NCI-H345 (cell line): ENCODE measurements around the gene SH2D2A.
A peak's percentile ranks its signal among the peaks of the same experiment; 100 is the strongest.

Source experiments
- DNase-seq: peaks from one replicate; lab custom pipeline; 2025; lab: John Stamatoyannopoulos, UW

The SH2D2A gene

GRCh38 chr1:156803086-156803851, 13.4 kb downstream of the SH2D2A start:
- no peak for DNase-seq

- DNase-seq, result no peak
Observed at GRCh38 chr1:156802421-156802935, 14.2 kb downstream of the SH2D2A start.

- DNase-seq, result no peak
Observed at GRCh38 chr1:156801409-156802121, 15.1 kb downstream of the SH2D2A start.

GRCh38 chr1:156797212-156797871, 19.3 kb downstream of the SH2D2A start:
- peak; percentile 35 for DNase-seq

GRCh38 chr1:156796340-156797097, 20.1 kb downstream of the SH2D2A start:
- DNase-seq, result no peak

- no peak for DNase-seq
Observed at GRCh38 chr1:156795787-156796186, 20.9 kb downstream of the SH2D2A start.

- no peak for DNase-seq
Observed at GRCh38 chr1:156795374-156795733, 21.3 kb downstream of the SH2D2A start.

- no peak for DNase-seq
Observed at GRCh38 chr1:156794506-156795373, 21.9 kb downstream of the SH2D2A start.

GRCh38 chr1:156789621-156790318, 26.9 kb downstream of the SH2D2A start:
- DNase-seq, result no peak

- DNase-seq, result no peak
Observed at GRCh38 chr1:156788136-156788535, 28.5 kb downstream of the SH2D2A start.

GRCh38 chr1:156786640-156787039, 30.0 kb downstream of the SH2D2A start:
- no peak for DNase-seq

- DNase-seq, result no peak
Observed at GRCh38 chr1:156785458-156785857, 31.2 kb downstream of the SH2D2A start.

GRCh38 chr1:156781585-156782186, 35.0 kb downstream of the SH2D2A start:
- DNase-seq, result no peak

- no peak for DNase-seq
Observed at GRCh38 chr1:156777573-156777972, 39.1 kb downstream of the SH2D2A start.

GRCh38 chr1:156776942-156777341, 39.7 kb downstream of the SH2D2A start:
- no peak for DNase-seq

- DNase-seq, result no peak
Observed at GRCh38 chr1:156775799-156776198, 40.8 kb downstream of the SH2D2A start.

GRCh38 chr1:156773607-156774006, 43.0 kb downstream of the SH2D2A start:
- no peak for DNase-seq

- no peak for DNase-seq
Observed at GRCh38 chr1:156772728-156773497, 43.7 kb downstream of the SH2D2A start.

- no peak for DNase-seq
Observed at GRCh38 chr1:156772222-156772621, 44.4 kb downstream of the SH2D2A start.
